Lower leg skin (tissue), 3 donors: ENCODE data around the gene ADGRG2.

Experiments used
- POLR2A ChIP-seq, 2 donors: fragments of 450-650 bp; IDR thresholded peaks; one replicate each; pipeline ENCODE4 v1.6.1; 2016 to 2017; ENCODE audit warnings: antibody characterized with exemption in 2 of 2, mild to moderate bottlenecking in 1 of 2, moderate library complexity in 1 of 2
- TF ChIP-seq, protein P1 (sequence below), 3 donors: fragments of 450-650 bp; IDR thresholded peaks; one replicate each; pipeline ENCODE4 v1.5.1; 2016; ENCODE audit warnings: antibody characterized with exemption in 3 of 3, mild to moderate bottlenecking in 3 of 3, moderate library complexity in 2 of 3

DNA sequence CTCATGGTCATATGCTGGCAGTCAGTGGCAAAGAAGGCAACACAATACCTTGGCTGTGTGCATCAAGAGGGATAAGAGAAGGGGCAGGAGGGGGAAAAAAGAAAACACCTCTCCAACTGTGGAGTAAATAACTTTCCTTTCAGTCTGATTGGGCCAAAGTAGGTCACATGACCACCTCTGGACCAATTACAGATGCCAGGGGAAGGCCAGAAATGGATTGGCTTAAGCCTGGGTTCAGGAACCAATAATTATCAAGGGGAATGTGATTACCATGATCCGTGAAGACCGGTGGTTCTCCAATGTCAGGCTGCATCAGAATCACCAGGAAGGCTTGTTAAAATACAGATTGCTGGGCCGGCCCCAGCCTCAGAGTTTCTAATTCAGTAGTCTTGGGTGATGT, 7.4 kb upstream of the ADGRG2 start:
- TF ChIP-seq, protein P1, sequence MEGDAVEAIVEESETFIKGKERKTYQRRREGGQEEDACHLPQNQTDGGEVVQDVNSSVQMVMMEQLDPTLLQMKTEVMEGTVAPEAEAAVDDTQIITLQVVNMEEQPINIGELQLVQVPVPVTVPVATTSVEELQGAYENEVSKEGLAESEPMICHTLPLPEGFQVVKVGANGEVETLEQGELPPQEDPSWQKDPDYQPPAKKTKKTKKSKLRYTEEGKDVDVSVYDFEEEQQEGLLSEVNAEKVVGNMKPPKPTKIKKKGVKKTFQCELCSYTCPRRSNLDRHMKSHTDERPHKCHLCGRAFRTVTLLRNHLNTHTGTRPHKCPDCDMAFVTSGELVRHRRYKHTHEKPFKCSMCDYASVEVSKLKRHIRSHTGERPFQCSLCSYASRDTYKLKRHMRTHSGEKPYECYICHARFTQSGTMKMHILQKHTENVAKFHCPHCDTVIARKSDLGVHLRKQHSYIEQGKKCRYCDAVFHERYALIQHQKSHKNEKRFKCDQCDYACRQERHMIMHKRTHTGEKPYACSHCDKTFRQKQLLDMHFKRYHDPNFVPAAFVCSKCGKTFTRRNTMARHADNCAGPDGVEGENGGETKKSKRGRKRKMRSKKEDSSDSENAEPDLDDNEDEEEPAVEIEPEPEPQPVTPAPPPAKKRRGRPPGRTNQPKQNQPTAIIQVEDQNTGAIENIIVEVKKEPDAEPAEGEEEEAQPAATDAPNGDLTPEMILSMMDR (IDR thresholded peaks at IDR 0.05): no peak
- TF ChIP-seq POLR2A (IDR thresholded peaks at IDR 0.05): no peak
